HG03521 (cell line): Measurements from ENCODE around the gene COQ9.
"Not testable (repeated sequence)": the region's sequence is repeated elsewhere in the genome, so short reads cannot be mapped to it uniquely, and the experiment has no call there.

Experiments used
- ATAC-seq: cut with Tn5 transposase; IDR thresholded peaks from one replicate; pipeline ENCODE4 v1.9.1; 2021; ENCODE audit warnings: mild to moderate bottlenecking, moderate library complexity; ENCODE audit not compliant: unreplicated experiment

COQ9 gene

DNA sequence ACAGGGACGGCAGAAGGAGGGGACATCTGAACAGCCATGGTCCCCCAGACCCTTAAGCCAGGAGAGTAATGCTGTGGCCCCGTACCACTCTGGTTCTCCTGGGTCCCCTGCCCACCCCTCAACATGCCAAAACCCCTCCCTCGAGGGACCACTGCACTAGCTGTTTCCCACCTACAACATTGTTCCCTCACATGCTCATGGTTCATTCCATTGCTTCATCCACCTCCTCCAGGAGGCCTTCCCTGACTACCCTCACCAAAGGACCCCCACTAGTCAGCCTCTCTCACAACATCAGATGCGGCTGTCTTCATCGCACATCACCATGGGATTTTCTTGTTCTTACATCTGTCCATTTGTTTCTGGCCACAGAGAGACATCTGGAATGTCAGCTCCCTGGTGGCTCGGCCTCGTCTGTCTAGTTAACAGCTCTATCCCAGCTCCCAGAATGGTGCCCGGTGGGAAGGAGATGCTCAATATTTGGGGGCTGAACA is 37.3 kb downstream of the COQ9 start:
- no peak for ATAC-seq

DNA sequence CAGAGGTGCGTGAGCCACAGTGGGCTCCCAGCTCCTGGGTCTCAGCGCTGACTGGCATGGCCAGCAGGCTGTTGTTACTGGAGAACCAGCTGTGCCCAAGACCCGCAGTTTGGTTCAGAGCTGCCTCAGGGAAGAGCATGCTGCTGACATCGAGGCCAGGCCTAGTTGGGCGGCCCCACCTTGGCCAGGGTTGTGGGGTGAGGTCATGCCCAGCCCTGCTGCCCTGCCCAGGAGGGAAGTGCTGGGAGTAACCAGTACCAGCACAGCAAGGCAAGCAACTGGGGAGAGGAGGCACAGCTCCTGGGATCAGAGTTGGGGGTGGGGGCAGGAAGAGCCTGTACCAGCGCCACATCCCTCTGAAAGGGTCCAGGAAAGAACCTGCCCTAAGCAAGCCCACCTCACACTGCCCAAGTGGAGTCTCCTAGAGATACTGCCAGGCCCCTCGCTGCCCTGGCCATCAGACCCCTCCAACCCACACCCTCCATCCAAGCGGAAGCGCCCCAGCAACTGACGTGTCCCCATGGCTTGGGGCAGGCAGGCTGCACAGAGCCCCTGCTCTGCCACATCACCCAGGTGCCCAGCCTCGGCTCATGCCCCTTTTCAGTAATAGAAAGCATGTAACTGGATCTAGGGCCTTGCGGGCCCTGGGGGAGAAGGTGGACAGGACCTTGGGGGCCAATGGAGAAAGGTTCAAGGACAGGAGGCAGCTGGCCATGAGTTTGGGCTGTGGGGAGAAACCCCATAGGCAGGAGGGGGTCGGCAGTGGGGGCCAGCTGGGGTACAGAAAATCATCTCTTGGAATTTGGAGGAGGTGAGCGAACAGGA is 38.0 kb downstream of the COQ9 start:
- no peak for ATAC-seq

- peak; percentile 77 for ATAC-seq
Measured at GRCh38 chr16:57485916-57486857, 38.9 kb downstream of the COQ9 start, which contains the start of gene DOK4. Gene DOK4 (minus strand): TSS chr16:57486493. CDS start chr16:57479507, 6,986 bp downstream.

DNA sequence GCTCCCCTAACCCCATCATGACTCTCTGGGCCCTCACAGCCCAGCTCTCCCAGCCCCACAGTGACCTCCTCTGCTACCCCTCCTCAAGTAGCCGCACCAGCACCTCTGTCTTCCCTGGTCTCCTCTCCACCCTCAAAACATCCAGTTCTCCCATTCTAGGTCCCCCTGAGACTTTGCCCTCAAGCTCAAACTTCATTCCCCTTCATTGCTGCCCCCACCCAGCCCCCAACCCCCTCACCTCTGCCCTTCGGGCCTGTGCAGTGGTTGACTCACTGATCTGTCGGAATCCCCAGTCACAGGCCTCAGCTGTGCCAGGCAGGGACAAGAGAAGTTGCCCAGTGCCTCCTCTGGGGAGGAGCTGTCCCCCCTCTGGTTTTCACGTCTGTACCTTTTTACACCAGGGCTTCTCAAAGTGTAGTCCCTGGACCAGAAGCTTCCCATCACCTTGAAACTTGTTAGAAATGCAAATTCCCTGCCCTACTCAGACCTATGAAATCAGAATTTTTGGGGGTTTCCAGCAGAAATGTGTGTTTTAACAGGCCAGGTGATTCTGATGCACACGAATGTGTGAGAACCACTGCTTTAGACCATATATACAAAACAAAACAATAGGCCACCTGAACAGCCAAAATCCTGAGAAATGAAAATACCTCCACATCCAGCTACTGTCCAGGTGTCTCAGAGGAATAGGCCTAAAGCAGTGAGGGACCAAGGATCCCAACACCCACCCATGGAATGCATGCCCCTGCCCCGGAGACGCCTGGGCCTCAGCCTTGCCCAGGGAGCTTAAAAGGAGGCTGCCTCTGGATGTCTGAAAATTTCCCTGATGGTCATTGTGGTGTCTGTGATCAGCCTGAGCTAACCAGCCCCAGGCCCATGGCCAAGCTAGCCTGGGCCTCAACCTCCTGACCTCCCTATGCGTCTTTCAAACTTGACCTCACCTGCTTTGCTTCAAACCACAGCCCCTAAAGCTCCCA is 39.9 kb downstream of the COQ9 start:
- ATAC-seq, result no peak

GRCh38 chr16:57489229-57489628 is 42.0 kb downstream of the COQ9 start:
- ATAC-seq, result no peak

GRCh38 chr16:57493767-57494166 is 46.5 kb downstream of the COQ9 start:
- no peak for ATAC-seq

GRCh38 chr16:57497121-57497520 is 49.8 kb downstream of the COQ9 start:
- no peak for ATAC-seq

DNA sequence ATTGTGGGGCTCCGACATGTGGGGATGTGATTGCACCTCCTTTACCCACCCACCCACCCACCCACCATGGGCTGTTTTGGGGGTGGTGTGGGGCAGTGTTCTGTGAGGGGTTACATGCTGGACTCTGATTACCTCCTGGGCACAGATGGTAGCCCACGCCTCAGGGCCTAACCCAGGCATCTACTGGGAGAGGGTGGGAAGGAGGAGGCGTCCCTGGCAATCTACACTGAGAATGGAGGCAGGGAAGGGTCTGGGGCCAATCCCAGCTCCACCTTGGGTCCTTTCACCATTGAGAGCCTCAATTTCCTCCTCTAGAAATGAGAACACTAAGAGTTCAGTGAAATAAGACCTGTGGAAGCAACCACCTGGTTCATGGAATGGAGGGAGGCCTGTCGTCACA is 50.8 kb downstream of the COQ9 start:
- no peak for ATAC-seq

- not testable (repeated sequence) for ATAC-seq
Measured at GRCh38 chr16:57499941-57500340, 52.7 kb downstream of the COQ9 start.

DNA sequence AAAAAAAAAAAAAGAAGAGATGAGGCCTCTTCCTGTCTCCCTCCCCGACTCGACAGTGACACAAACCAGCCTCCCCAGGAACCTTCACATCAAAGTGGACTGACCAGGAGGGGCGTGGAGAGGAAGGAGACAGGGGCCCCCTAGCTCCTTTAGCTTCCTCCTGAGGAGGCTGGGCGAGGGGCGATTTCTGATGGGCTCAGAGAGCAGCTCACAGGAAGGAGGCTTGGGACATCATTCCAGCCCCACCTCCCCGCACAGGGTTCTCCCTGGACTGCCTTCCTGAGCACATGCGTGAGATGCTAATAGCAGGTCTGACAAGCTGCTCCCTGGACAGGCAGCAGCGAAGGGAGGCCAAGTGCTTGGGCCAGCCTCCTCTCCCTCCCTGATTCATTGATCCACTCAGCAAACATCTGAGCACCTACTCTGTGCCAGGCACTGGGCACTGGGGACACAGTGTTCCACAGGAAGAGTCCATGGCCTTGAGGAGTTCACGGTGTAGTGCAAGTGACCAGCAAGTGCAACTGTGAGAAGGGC is 53.4 kb downstream of the COQ9 start:
- ATAC-seq, result no peak

DNA sequence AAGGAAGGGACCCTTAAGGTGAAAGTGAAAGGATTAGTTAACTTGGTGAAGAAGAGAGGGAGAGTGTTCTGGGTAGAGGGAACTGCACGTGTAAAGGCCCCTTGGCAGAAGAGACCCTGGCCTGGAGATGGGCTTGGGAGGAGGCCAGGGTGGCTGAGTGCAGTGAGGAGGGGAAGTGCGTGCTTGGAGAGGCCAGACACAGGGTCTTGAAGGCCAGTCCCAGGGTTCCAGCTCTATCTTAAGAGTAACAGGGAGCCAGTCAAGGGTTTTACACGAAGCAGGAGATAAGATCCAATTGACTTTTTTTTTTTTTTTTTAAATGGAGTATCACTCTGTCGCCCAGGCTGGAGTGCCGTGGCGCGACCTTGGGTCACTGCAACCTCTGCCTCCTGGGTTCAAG is 54.2 kb downstream of the COQ9 start:
- no peak for ATAC-seq

- ATAC-seq, result no peak
Measured at GRCh38 chr16:57502048-57502775, 54.9 kb downstream of the COQ9 start.

DNA sequence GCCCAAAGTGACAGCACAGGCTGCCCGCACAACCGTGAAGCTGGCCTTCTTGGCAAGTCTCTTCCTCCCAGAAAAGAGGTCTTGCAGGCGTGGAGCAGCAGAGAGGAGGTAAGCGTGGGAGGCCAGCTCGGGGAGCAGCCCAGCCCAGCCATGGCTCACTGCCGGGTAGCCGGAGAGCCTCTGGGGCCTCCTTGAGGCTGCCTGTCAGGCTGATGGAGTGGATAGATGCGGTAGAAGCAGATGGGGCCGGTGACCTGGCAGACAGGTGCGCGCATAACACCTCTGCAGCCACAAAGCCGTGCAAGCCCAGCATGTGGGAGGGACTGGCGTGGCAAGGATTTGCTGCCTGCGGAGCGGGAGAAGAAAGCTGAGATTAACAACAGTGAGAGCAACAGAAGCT is 56.1 kb downstream of the COQ9 start:
- no peak for ATAC-seq

GRCh38 chr16:57504001-57504400 is 56.7 kb downstream of the COQ9 start:
- ATAC-seq, result no peak

DNA sequence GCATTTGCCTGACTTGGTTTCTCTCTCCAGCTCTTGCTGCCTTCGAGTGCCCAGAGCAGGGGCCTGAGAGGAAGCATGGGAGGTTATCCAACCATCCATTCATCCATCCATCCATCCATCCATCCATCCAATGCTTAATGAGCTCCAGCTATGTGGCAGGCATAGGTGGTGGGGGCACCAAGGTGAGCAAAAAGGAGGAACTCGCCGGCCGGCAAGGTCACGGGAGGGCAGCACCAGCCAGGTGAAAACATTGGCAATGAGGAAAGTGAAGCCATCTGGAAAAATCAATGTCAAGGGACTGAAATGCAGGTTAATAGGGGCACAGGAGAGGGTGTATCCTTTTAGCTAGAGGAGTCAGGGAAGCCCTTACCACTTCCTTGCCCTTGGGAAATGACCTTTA is 57.2 kb downstream of the COQ9 start:
- no peak for ATAC-seq

GRCh38 chr16:57505169-57505568 is 57.9 kb downstream of the COQ9 start:
- no peak for ATAC-seq

- ATAC-seq, result no peak
Measured at GRCh38 chr16:57507136-57508034, 60.1 kb downstream of the COQ9 start.

- ATAC-seq, result no peak
Measured at GRCh38 chr16:57508035-57508425, 60.8 kb downstream of the COQ9 start.
